Panc1 (cell line): Measurements from ENCODE around the gene PRKCA.

Experiments used
- POLR2AphosphoS5 ChIP-seq: IDR thresholded peaks from 2 replicates; pipeline ENCODE4 v1.6.1; 2012; ENCODE audit warnings: mild to moderate bottlenecking, low read depth, low read length, moderate library complexity
- TCF7L2 ChIP-seq: IDR thresholded peaks from 2 replicates; pipeline ENCODE4 v1.6.1; 2011; ENCODE audit warnings: mild to moderate bottlenecking, low read depth, low read length, inconsistent platforms
- TF ChIP-seq, protein P1 (sequence below): fragments of 450-650 bp; IDR thresholded peaks from 2 replicates; pipeline ENCODE4 v1.5.1; 2017; ENCODE audit warnings: mild to moderate bottlenecking
- TF ChIP-seq, protein P2 (sequence below), 2 experiments: IDR thresholded peaks; 2 replicates each; pipeline ENCODE4 v1.6.1; 2011 to 2012; ENCODE audit warnings: low read depth in 2 of 2, control low read depth in 1 of 2, low read length in 1 of 2, mild to moderate bottlenecking in 1 of 2, moderate library complexity in 1 of 2; ENCODE audit not compliant: insufficient read depth in 1 of 2

DNA sequence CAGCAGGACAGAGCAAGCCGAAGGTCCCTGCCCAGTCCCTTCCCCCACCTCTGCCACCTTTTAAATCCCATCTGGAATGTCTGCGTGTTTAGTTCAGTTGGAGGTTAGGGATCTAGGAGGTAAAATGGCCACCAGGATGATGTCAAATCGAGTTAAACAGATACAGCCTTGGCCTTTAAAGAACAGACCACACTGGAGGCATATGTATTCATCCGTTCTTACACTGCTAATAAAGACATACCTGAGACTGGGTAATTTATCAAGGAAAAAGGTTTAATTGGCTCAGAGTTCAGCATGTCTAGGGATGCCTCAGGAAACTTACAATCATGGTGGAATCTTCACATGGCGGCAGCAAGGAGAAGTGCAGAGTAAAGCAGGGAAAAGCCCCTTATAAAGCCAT, 364.7 kb downstream of the PRKCA start:
- TF ChIP-seq, protein P1, sequence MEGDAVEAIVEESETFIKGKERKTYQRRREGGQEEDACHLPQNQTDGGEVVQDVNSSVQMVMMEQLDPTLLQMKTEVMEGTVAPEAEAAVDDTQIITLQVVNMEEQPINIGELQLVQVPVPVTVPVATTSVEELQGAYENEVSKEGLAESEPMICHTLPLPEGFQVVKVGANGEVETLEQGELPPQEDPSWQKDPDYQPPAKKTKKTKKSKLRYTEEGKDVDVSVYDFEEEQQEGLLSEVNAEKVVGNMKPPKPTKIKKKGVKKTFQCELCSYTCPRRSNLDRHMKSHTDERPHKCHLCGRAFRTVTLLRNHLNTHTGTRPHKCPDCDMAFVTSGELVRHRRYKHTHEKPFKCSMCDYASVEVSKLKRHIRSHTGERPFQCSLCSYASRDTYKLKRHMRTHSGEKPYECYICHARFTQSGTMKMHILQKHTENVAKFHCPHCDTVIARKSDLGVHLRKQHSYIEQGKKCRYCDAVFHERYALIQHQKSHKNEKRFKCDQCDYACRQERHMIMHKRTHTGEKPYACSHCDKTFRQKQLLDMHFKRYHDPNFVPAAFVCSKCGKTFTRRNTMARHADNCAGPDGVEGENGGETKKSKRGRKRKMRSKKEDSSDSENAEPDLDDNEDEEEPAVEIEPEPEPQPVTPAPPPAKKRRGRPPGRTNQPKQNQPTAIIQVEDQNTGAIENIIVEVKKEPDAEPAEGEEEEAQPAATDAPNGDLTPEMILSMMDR = no peak
- TF ChIP-seq, protein P2, sequence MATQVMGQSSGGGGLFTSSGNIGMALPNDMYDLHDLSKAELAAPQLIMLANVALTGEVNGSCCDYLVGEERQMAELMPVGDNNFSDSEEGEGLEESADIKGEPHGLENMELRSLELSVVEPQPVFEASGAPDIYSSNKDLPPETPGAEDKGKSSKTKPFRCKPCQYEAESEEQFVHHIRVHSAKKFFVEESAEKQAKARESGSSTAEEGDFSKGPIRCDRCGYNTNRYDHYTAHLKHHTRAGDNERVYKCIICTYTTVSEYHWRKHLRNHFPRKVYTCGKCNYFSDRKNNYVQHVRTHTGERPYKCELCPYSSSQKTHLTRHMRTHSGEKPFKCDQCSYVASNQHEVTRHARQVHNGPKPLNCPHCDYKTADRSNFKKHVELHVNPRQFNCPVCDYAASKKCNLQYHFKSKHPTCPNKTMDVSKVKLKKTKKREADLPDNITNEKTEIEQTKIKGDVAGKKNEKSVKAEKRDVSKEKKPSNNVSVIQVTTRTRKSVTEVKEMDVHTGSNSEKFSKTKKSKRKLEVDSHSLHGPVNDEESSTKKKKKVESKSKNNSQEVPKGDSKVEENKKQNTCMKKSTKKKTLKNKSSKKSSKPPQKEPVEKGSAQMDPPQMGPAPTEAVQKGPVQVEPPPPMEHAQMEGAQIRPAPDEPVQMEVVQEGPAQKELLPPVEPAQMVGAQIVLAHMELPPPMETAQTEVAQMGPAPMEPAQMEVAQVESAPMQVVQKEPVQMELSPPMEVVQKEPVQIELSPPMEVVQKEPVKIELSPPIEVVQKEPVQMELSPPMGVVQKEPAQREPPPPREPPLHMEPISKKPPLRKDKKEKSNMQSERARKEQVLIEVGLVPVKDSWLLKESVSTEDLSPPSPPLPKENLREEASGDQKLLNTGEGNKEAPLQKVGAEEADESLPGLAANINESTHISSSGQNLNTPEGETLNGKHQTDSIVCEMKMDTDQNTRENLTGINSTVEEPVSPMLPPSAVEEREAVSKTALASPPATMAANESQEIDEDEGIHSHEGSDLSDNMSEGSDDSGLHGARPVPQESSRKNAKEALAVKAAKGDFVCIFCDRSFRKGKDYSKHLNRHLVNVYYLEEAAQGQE (IDR thresholded peaks at IDR 0.05; ENCODE audit: insufficient read depth in 1 of 2, low read depth in 2 of 2, low read length in 1 of 2) = no peak
- no peak for TF ChIP-seq TCF7L2
- no peak for TF ChIP-seq POLR2AphosphoS5
